CD14-positive monocyte (primary cell): ENCODE results near the gene NRG4. TPM values are rescaled to one million over a fixed set of nuclear protein-coding genes. Genes with fewer than 3 reads are reported as not detected.

ENCODE experiments used
- DNase-seq, 3 donors: peaks; one replicate each; pipeline ENCODE4 v3.0.0-alpha.2; 2011 to 2022
- H2AFZ ChIP-seq: 2 replicates; pipeline ENCODE4 v1.6.0; 2012; ENCODE audit warnings: mild to moderate bottlenecking, low read depth, low read length, inconsistent platforms; ENCODE audit not compliant: insufficient read depth, poor library complexity, severe bottlenecking
- H3K27ac ChIP-seq, 2 donors: 1 replicate in 1 of 2; 2 replicates in 1 of 2; pipeline ENCODE4 v1.5.1; 2012 to 2013; ENCODE audit warnings: low read length in 2 of 2, control low read depth in 1 of 2, inconsistent platforms in 1 of 2, low read depth in 1 of 2, mild to moderate bottlenecking in 1 of 2
- H3K27me3 ChIP-seq, 2 donors: one replicate each; pipeline versions ENCODE4 v1.6.0 to v1.6.1; 2011 to 2013; ENCODE audit warnings: low read length in 2 of 2; ENCODE audit not compliant: control insufficient read depth in 2 of 2, insufficient read depth in 2 of 2
- H3K36me3 ChIP-seq, 2 donors: replicated peaks in 1 of 2; 1 replicate in 1 of 2; 2 replicates in 1 of 2; pipeline versions ENCODE4 v1.5.1 to v1.6.1; 2012 to 2013; ENCODE audit warnings: low read length in 2 of 2, control low read depth in 1 of 2, inconsistent platforms in 1 of 2, mild to moderate bottlenecking in 1 of 2; ENCODE audit not compliant: insufficient read depth in 2 of 2, control insufficient read depth in 1 of 2
- H3K4me1 ChIP-seq, 2 donors: 1 replicate in 1 of 2; 2 replicates in 1 of 2; pipeline versions ENCODE4 v1.5.1 to v1.6.1; 2012 to 2013; ENCODE audit warnings: low read length in 2 of 2, control low read depth in 1 of 2, inconsistent platforms in 1 of 2, mild to moderate bottlenecking in 1 of 2, moderate library complexity in 1 of 2; ENCODE audit not compliant: insufficient read depth in 2 of 2, control insufficient read depth in 1 of 2
- H3K4me2 ChIP-seq: replicated peaks from 2 replicates; pipeline ENCODE3; 2012; ENCODE audit warnings: low read length, moderate library complexity, mild to moderate bottlenecking; ENCODE audit not compliant: poor library complexity, severe bottlenecking; ENCODE audit errors: extremely low read depth
- H3K4me3 ChIP-seq, 3 experiments: fragments of 200-600 bp in 1 of 3; sonication (generic) in 1 of 3; replicated peaks in 1 of 3; 1 replicate in 2 of 3; 2 replicates in 1 of 3; pipeline ENCODE4 v1.5.1; 2011 to 2013; ENCODE audit warnings: low read length in 3 of 3, mild to moderate bottlenecking in 3 of 3, control low read depth in 2 of 3, low read depth in 2 of 3, inconsistent platforms in 1 of 3, moderate library complexity in 1 of 3
- H3K79me2 ChIP-seq: 2 replicates; pipeline ENCODE4 v1.6.0; 2012; ENCODE audit warnings: mild to moderate bottlenecking, control low read depth, inconsistent platforms, low read length, moderate library complexity; ENCODE audit not compliant: insufficient read depth
- H3K9ac ChIP-seq: 2 replicates; pipeline ENCODE4 v1.6.0; 2017; ENCODE audit warnings: low read length, mild to moderate bottlenecking; ENCODE audit not compliant: insufficient read depth, poor library complexity, severe bottlenecking
- H3K9me3 ChIP-seq, 2 donors: replicated peaks in 1 of 2; 1 replicate in 1 of 2; 2 replicates in 1 of 2; pipeline versions ENCODE4 v1.5.1 to v1.6.1; 2012 to 2013; ENCODE audit warnings: low read length in 2 of 2, control low read depth in 1 of 2; ENCODE audit not compliant: control insufficient read depth in 1 of 2, insufficient read depth in 1 of 2
- H4K20me1 ChIP-seq: 2 replicates; pipeline ENCODE4 v1.6.0; 2012; ENCODE audit warnings: mild to moderate bottlenecking, low read length, control low read depth, moderate library complexity; ENCODE audit not compliant: insufficient read depth
- H3K27ac Mint-ChIP-seq, 7 donors: one replicate each; pipeline ENCODE4 v1.8.0; 2020; ENCODE audit warnings: mild to moderate bottlenecking in 7 of 7, mixed read lengths in 7 of 7, moderate library complexity in 6 of 7, inconsistent platforms in 2 of 7
- H3K27me3 Mint-ChIP-seq, 3 donors: one replicate each; pipeline ENCODE4 v1.8.0; 2021 to 2022; ENCODE audit warnings: low read depth in 3 of 3, mild to moderate bottlenecking in 3 of 3, mixed read lengths in 3 of 3, moderate library complexity in 3 of 3, inconsistent platforms in 1 of 3
- H3K36me3 Mint-ChIP-seq, 2 donors: one replicate each; pipeline ENCODE4 v1.8.0; 2020; ENCODE audit warnings: mixed read lengths in 2 of 2, inconsistent platforms in 1 of 2, mild to moderate bottlenecking in 1 of 2
- H3K4me1 Mint-ChIP-seq: one replicate; pipeline ENCODE4 v1.8.0; 2020; ENCODE audit warnings: mild to moderate bottlenecking, mixed read lengths
- H3K4me3 Mint-ChIP-seq, 2 donors: one replicate each; pipeline ENCODE4 v1.8.0; 2020; ENCODE audit warnings: mild to moderate bottlenecking in 2 of 2, mixed read lengths in 2 of 2, moderate library complexity in 1 of 2
- H3K9me3 Mint-ChIP-seq, 7 donors: one replicate each; pipeline ENCODE4 v1.8.0; 2020 to 2022; ENCODE audit warnings: mixed read lengths in 7 of 7, mild to moderate bottlenecking in 6 of 7, moderate library complexity in 6 of 7, inconsistent platforms in 2 of 7
- CTCF ChIP-seq: fragments of 200-600 bp; IDR thresholded peaks from one replicate; pipeline ENCODE4 v1.8.0; 2022; ENCODE audit warnings: antibody characterized with exemption, mild to moderate bottlenecking
- WGBS: methylation state at CpG from one replicate; pipeline ENCODE4 v1.1.5; 2013; ENCODE audit warnings: missing lambda C conversion rate; ENCODE audit not compliant: insufficient coverage; 5-methylcytosine and 5-hydroxymethylcytosine counted together
- intact Hi-C, 2 donors: fragments of 100-400 bp; cut with micrococcal nuclease; formaldehyde crosslinking; loops; one replicate each; pipeline versions ENCODE4 v1.15.0 to v1.15.1; 2023
- polyA plus RNA-seq, 3 donors: library from polyadenylated mRNA; depleted of rRNA in 1 of 3; unstranded in 2 of 3; stranded (reverse) in 1 of 3; fragments of 300-500 nt in 2 of 3; fragments of >200 nt in 1 of 3; fragmentation: Illumina TruSeq in 2 of 3; gene quantifications; 1 replicate in 2 of 3; 2 replicates in 1 of 3; pipeline ENCODE4 v1.2.3, GENCODE V29; 2012 to 2021

NRG4 gene
- polyA plus RNA-seq, 3 donors, result 0.13 to 0.44 (median 0.20) TPM

GRCh38 chr15:75921732-75922703 lies 90.2 kb downstream of the NRG4 start:
- no peak overlapping the region for H3K4me3 ChIP-seq

DNA sequence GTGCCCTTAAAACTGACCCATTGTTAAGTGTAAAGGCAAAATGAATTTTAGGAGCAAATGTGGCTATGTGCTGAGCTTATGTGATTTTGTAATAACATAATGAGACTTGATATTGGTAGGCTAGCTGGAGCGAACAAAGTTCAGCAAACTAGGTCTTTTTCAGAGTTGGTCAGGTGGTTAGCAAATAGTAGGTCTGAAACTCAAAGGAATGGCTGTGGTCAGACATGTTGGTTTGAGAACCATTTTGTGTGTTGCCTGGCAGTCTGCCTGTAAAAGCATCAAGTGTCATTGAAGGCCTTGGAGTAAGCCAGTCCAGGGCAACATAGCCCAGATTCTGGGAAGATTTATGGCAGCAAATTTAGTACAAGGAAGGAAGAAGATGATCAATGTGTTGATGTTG lies 92.1 kb downstream of the NRG4 start:
- no peaks in the 10 kb centered on the region for H3K79me2 ChIP-seq
- H3K36me3 Mint-ChIP-seq, result peaks cover 54 to 60% of the 10 kb centered on the region in 2 donors
- peaks cover 0 to 2% of the 10 kb centered on the region in 2 donors for H3K4me1 ChIP-seq
- H4K20me1 ChIP-seq, result no peaks in the 10 kb centered on the region
- no peak for DNase-seq
- no peaks in the 10 kb centered on the region for H3K9me3 Mint-ChIP-seq
- H3K27ac Mint-ChIP-seq, result no peak overlapping the region
- no peak overlapping the region for H3K9ac ChIP-seq
- H3K4me3 ChIP-seq, result no peak overlapping the region
- whole genome bisulfite sequencing, result 100% methylated on average over 1 of the region's 1 CpG
- H3K4me2 ChIP-seq, result no peak overlapping the region
- no peak for TF ChIP-seq CTCF
- H3K9me3 ChIP-seq, result no peaks in the 10 kb centered on the region
- no peaks in the 10 kb centered on the region for H3K27me3 Mint-ChIP-seq
- H2AFZ ChIP-seq, result no peak overlapping the region
- H3K4me1 Mint-ChIP-seq, result peaks cover 7% of the 10 kb centered on the region
- H3K36me3 ChIP-seq, result peaks cover 39 to 89% of the 10 kb centered on the region in 2 donors
- no peaks in the 10 kb centered on the region for H3K27me3 ChIP-seq
- intact Hi-C loops, result no loop called here
- H3K27ac ChIP-seq, result no peak overlapping the region
- no peak overlapping the region for H3K4me3 Mint-ChIP-seq

More at GRCh38 chr15:75921732-75922703, 90.2 kb downstream of the NRG4 start:
- Mint-ChIP-seq H3K4me3 (no peak overlapping the region), H3K27me3 (no peaks in the 10 kb centered on the region), H3K9me3 (no peaks in the 10 kb centered on the region), H3K27ac (peak overlapping the region in 1 of 7 donors; percentile 26), H3K36me3 (peaks cover 56 to 62% of the 10 kb centered on the region in 2 donors), H3K4me1 (peaks cover 12% of the 10 kb centered on the region)
- H3K27me3 ChIP-seq, result no peaks in the 10 kb centered on the region
- 98% methylated on average over 4 of the region's 9 CpGs for WGBS
- peak; percentile 28 for TF ChIP-seq CTCF
- no peaks in the 10 kb centered on the region for H3K9me3 ChIP-seq
- intact Hi-C loops, result no loop called here
- peaks cover 0 to 9% of the 10 kb centered on the region in 2 donors for H3K4me1 ChIP-seq
- H3K4me2 ChIP-seq, result no peak overlapping the region
- no peak overlapping the region for H3K27ac ChIP-seq
- no peaks in the 10 kb centered on the region for H3K79me2 ChIP-seq
- DNase-seq, result peak; percentile 1 to 7 (median 4)
- H4K20me1 ChIP-seq, result no peaks in the 10 kb centered on the region
- no peak overlapping the region for H3K9ac ChIP-seq
- peaks cover 38 to 84% of the 10 kb centered on the region in 2 donors for H3K36me3 ChIP-seq
- H2AFZ ChIP-seq, result no peak overlapping the region
